ENCODE measurements around the gene UPF2. TPM values are rescaled to one million over a fixed set of nuclear protein-coding genes. Genes with fewer than 3 reads are reported as not detected.

UPF2 gene
- total and polyA plus RNA-seq, 2 of the 13 experiments (the other 11 are each of a cell fraction or from before 2014, with no cell fraction given) = 6.2 to 14.5 TPM

DNA sequence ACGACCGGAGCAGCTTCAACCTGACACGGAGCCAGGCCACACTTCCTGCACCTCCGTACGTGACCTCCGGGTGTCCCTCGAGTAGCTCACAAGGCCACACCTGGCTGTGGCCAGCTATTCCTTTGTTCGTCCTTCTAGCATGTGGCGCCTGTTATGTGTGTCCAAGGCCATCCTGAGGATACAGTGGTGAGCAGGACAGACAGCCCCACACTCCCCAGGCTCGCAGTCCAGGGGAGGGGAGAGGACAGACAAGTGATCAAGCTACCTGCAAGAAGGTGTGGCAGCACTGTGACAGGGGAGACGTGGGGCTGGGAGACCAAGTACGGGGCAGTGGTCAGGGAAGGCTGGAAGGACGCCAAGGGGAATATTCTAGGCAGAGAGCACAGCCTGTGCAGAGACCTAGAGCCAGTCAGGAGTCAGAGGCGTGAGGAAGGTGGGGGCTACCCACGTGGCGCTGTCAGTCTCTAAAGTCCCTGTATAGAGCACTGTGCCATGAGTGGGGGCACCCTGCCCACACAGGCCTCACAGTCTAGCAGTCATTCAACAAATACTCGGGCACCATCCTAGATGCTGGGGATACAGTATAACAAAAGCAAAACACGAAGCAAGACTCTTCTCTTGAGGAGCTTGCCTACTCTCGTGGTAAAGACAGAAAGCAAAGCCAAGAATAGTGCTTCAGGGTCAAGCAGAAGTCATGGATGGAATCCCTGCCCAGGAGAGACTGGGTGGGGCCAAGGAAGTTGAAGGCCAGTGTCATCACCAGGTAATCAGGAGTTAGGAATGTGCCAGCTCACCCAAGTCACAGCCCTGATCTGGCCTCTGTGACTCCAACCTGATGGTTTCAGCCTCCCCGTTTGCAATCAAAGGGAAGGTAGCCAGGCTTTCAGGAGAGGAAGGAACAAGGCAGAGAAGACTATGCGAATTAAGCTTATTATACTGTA is 160.9 kb downstream of the UPF2 start (continued):
- TF ChIP-seq TCF12 (IDR thresholded peaks at IDR 0.05) (no peak), TCF12 (CRISPR knock-in tag; IDR thresholded peaks at IDR 0.05) (no peak), NBN (conservative IDR thresholded peaks at IDR 0.05) (no peak), ATF7 (IDR thresholded peaks at IDR 0.05) (no peak), ATF7 (CRISPR knock-in tag; IDR thresholded peaks at IDR 0.05) (no peak), DNMT1 (CRISPR knock-in tag; IDR thresholded peaks at IDR 0.05) (no peak), FOXC1 (CRISPR knock-in tag; IDR thresholded peaks at IDR 0.05; ENCODE audit: borderline replicate concordance) (no peak), ZNF644 (CRISPR knock-in tag; IDR thresholded peaks at IDR 0.05; ENCODE audit: low read depth) (0 out of 2 replicates have a peak, but pooled peaks have one; percentile 11), SALL1 (CRISPR knock-in tag; IDR thresholded peaks at IDR 0.05) (peak; percentile 89), MAFF (IDR thresholded peaks at IDR 0.05; ENCODE audit: low read depth, low read length) (no peak), TCF7L2 (IDR thresholded peaks at IDR 0.05; ENCODE audit: low read depth, low read length) (no peak), GLI4 (CRISPR knock-in tag; IDR thresholded peaks at IDR 0.05; ENCODE audit: borderline replicate concordance) (no peak), TBL1XR1 (IDR thresholded peaks at IDR 0.05; ENCODE audit: borderline replicate concordance, low read length, partially characterized antibody) (no peak), SIX1 (CRISPR knock-in tag; IDR thresholded peaks at IDR 0.05; ENCODE audit: borderline replicate concordance) (no peak)
- TF ChIP-seq, protein P1, sequence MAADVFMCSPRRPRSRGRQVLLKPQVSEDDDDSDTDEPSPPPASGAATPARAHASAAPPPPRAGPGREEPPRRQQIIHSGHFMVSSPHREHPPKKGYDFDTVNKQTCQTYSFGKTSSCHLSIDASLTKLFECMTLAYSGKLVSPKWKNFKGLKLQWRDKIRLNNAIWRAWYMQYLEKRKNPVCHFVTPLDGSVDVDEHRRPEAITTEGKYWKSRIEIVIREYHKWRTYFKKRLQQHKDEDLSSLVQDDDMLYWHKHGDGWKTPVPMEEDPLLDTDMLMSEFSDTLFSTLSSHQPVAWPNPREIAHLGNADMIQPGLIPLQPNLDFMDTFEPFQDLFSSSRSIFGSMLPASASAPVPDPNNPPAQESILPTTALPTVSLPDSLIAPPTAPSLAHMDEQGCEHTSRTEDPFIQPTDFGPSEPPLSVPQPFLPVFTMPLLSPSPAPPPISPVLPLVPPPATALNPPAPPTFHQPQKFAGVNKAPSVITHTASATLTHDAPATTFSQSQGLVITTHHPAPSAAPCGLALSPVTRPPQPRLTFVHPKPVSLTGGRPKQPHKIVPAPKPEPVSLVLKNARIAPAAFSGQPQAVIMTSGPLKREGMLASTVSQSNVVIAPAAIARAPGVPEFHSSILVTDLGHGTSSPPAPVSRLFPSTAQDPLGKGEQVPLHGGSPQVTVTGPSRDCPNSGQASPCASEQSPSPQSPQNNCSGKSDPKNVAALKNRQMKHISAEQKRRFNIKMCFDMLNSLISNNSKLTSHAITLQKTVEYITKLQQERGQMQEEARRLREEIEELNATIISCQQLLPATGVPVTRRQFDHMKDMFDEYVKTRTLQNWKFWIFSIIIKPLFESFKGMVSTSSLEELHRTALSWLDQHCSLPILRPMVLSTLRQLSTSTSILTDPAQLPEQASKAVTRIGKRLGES (CRISPR knock-in tag; IDR thresholded peaks at IDR 0.05; ENCODE audit: borderline replicate concordance) = no peak
- TF ChIP-seq, protein P2, sequence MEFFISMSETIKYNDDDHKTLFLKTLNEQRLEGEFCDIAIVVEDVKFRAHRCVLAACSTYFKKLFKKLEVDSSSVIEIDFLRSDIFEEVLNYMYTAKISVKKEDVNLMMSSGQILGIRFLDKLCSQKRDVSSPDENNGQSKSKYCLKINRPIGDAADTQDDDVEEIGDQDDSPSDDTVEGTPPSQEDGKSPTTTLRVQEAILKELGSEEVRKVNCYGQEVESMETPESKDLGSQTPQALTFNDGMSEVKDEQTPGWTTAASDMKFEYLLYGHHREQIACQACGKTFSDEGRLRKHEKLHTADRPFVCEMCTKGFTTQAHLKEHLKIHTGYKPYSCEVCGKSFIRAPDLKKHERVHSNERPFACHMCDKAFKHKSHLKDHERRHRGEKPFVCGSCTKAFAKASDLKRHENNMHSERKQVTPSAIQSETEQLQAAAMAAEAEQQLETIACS (CRISPR knock-in tag; IDR thresholded peaks at IDR 0.05) = no peak
- TF ChIP-seq, protein P3, sequence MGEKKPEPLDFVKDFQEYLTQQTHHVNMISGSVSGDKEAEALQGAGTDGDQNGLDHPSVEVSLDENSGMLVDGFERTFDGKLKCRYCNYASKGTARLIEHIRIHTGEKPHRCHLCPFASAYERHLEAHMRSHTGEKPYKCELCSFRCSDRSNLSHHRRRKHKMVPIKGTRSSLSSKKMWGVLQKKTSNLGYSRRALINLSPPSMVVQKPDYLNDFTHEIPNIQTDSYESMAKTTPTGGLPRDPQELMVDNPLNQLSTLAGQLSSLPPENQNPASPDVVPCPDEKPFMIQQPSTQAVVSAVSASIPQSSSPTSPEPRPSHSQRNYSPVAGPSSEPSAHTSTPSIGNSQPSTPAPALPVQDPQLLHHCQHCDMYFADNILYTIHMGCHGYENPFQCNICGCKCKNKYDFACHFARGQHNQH (CRISPR knock-in tag; IDR thresholded peaks at IDR 0.05) = peak; percentile 78; the same call in 1 of the 2 replicates
- TF ChIP-seq, protein P4, sequence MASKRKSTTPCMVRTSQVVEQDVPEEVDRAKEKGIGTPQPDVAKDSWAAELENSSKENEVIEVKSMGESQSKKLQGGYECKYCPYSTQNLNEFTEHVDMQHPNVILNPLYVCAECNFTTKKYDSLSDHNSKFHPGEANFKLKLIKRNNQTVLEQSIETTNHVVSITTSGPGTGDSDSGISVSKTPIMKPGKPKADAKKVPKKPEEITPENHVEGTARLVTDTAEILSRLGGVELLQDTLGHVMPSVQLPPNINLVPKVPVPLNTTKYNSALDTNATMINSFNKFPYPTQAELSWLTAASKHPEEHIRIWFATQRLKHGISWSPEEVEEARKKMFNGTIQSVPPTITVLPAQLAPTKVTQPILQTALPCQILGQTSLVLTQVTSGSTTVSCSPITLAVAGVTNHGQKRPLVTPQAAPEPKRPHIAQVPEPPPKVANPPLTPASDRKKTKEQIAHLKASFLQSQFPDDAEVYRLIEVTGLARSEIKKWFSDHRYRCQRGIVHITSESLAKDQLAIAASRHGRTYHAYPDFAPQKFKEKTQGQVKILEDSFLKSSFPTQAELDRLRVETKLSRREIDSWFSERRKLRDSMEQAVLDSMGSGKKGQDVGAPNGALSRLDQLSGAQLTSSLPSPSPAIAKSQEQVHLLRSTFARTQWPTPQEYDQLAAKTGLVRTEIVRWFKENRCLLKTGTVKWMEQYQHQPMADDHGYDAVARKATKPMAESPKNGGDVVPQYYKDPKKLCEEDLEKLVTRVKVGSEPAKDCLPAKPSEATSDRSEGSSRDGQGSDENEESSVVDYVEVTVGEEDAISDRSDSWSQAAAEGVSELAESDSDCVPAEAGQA (IDR thresholded peaks at IDR 0.05; ENCODE audit: low read depth) = no peak
- TF ChIP-seq, protein P4 (CRISPR knock-in tag; IDR thresholded peaks at IDR 0.05; ENCODE audit: borderline replicate concordance) = no peak
